Left ventricle myocardium superior (tissue), 1 donor: ENCODE results near the gene SKA1. TPM values are rescaled to one million over a fixed set of nuclear protein-coding genes. Genes with fewer than 3 reads are reported as not detected.

Source experiments
- ATAC-seq: fragments of 200-7000 bp; cut with Tn5 transposase; one replicate; pipeline ENCODE4 v1.9.1; 2020; ENCODE audit warnings: mild to moderate bottlenecking, moderate library complexity
- DNase-seq: peaks from one replicate; pipeline ENCODE4 v3.0.0-alpha.2; 2020
- intact Hi-C: fragments of 100-400 bp; cut with micrococcal nuclease; formaldehyde crosslinking; loops from one replicate; pipeline ENCODE4 v1.11.0; 2022
- long read RNA-seq: library from polyadenylated mRNA; unstranded; transcript quantifications from one replicate; pipeline ENCODE4 v2.0.0, GENCODE V29; 2021
- total RNA-seq: library from RNA; stranded (reverse); fragmentation: NEBNext Ultra II Directional; extraction: Animal tissue kit (Norgen Biotek cat#: 25700); gene quantifications from one replicate; pipeline ENCODE4 v1.2.1, GENCODE V29; 2021
- donor health status: DM: no; HTN: yes; CAD: no; lungs with severe emphysema.

Gene SKA1
- total RNA-seq, result 0.20 TPM
- long read RNA-seq, partial matches to known transcripts, result 0 of 1 reads
- long read RNA-seq, other reads (novel, unspliced or antisense), result 1 of 1 reads

- ATAC-seq, result peak; percentile 100
- intact Hi-C loops, result no loop called here
- DNase-seq, result peak; percentile 96
These were observed at the start of gene SKA1 for GRCh38 chr18:50374753-50375391. TSS of gene SKA1 (plus strand) at chr18:50375046. CDS start at chr18:50375831, 785 bp downstream.

DNA sequence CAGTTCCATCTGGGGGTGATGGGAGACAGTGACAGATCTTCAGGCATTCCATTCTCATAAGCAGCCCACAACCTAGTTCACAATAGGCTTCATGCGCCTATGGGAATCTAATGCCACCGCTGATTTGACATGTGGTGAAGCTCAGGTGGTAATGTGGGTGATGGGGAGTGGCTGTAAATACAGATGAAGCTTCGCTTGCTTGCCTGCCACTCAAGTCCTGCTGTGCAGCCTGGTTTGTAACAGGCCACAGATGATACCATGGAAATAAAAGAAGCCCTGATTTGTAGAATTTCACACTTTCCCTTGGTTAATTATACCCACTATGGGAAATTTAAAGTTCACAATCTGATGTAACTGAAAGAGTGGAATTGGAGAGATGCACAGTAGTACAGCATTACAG, 46.9 kb upstream of the SKA1 start:
- ATAC-seq (no peak), DNase-seq (no peak)
- intact Hi-C loops, result no loop called here

DNA sequence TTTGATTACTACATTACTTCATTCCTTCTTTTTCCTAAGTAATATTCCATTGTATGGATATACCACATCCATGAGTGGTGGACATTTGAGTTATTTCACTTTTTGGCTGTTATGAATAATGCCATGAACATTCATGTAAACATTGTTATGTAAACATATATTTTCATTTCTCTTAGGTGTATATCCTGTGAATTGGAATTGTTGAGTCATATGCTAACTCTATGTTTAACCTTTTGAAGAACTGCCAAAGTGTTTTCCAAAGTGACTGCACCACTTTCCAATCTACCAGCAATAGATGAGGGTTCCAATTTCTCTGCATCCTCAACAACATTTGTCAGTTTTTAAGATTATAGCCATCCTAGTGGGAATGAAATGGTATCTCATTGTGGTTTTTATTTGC, 44.7 kb upstream of the SKA1 start:
- DNase-seq (no peak), ATAC-seq (no peak)
- intact Hi-C loops, result no loop called here

GRCh38 chr18:50331691-50332090, 43.2 kb upstream of the SKA1 start:
- DNase-seq (no peak), ATAC-seq (no peak)
- intact Hi-C loops, result no loop called here

DNA sequence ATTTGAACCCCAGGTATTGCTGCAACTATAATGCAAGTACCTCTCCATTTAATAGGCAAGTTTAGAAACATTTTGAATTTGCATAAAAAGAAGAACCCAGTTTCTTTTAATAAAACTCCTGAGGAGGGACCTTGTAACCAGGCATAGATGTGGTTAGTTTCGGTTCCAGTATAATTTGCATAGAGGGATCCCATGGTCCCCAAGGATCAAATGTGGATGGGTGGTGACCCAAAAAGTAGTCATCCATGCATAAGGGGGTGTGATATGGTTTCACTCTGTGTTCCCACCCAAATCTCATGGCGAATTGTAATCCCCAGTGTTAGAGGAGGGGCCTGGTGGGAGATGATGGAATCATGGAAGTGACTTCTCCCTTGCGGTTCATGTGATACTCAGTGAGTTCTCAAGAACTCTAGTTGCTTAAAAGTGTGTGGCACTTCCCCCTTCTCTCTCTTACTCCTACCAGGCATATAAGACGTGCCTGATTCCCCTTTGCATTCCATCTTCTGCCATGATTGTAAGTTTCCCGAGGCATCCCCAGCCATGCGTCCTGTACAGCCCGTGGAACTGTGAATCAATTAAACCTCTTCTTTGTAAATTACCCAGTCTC, 40.2 kb upstream of the SKA1 start:
- ATAC-seq (no peak), DNase-seq (no peak)
- intact Hi-C loops, result no loop called here

GRCh38 chr18:50338122-50338521, 36.7 kb upstream of the SKA1 start:
- DNase-seq, result no peak
- intact Hi-C loops, result no loop called here
- ATAC-seq, result no peak

GRCh38 chr18:50338715-50339114, 36.1 kb upstream of the SKA1 start:
- intact Hi-C loops, result no loop called here
- ATAC-seq (no peak), DNase-seq (no peak)

- ATAC-seq, result no peak
- DNase-seq, result no peak
- intact Hi-C loops, result no loop called here
These were observed 34.8 kb upstream of the SKA1 start for GRCh38 chr18:50340078-50340477.

- intact Hi-C loops, result no loop called here
- no peak for ATAC-seq
- no peak for DNase-seq
These were observed 33.4 kb upstream of the SKA1 start for GRCh38 chr18:50341443-50341842.

- ATAC-seq (no peak), DNase-seq (no peak)
- intact Hi-C loops, result no loop called here
These were observed 24.1 kb upstream of the SKA1 start for GRCh38 chr18:50350699-50351098.

DNA sequence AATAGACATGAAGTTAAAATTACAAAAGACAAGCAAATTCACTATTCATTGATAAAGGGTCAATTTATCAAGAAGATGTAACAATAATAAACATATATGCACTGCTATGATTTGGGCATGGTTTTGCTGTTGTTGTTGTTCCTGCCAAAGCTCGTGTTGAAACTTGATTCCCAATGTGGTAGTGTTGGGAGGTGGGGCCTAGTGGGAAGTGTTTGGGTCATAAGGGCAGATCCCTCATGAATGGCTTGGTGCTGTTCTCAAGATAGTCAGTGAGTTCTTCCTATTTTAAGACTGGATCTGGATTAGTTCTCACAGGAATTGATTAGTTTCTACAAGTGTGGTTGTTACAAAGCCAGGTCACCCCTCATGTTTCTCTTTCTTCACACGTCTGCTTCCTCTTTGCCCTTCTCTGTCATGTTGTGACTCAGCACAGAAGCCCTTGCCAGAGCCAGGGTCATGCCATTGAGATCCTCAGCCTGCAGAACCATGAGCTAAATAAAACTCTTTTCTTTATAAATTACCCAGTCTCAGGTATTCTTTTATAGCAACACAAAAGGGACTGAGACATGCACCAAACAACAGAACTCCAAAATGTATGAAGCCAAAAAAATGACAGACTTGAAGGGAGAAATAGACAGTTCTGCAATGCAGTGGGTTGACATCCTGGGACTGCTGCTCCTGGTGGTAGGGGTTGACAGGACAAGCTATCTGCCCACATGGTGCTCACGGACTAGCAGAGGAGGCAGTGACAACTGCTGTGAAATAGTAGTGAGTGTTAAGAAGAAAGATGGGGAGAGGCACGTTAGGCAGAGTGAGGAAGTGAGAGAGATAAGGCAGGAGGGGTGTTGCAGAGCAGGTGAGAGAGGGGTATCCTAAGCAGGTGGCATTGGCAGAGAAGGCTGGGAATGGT, 18.6 kb upstream of the SKA1 start:
- peak; percentile 28 for ATAC-seq
- intact Hi-C loops, result no loop called here

DNA sequence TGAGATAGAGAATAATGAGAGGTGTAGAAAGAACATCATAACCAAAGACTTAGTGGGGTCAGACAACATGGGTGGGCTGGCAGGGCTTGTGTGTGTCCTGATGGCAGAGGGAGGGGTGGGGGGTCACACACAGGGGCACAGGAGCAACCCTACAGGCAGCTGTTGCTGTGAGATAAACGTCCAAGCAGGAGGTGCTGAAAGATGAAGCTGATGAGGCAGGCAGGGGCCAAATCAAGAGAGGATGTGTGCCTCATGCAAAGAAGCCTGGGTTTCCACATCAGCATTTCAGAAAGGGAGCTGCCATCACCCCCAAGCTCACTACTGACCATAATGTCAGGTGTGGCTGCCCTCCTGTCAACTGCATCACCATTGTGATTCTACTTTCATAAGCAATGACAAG, 16.0 kb upstream of the SKA1 start:
- ATAC-seq (no peak), DNase-seq (no peak)
- intact Hi-C loops, result no loop called here

More for the DNA sequence above, 18.6 kb upstream of the SKA1 start:
- no peak for DNase-seq

GRCh38 chr18:50359806-50360205, 15.0 kb upstream of the SKA1 start:
- intact Hi-C loops, result no loop called here
- ATAC-seq, result peak; percentile 83

GRCh38 chr18:50360611-50361010, 14.2 kb upstream of the SKA1 start:
- intact Hi-C loops, result no loop called here
- DNase-seq (no peak), ATAC-seq (no peak)

More at GRCh38 chr18:50359806-50360205, 15.0 kb upstream of the SKA1 start:
- DNase-seq, result no peak

- intact Hi-C loops, result no loop called here
- ATAC-seq (no peak), DNase-seq (no peak)
These were observed 5.2 kb upstream of the SKA1 start for GRCh38 chr18:50369672-50370071.

DNA sequence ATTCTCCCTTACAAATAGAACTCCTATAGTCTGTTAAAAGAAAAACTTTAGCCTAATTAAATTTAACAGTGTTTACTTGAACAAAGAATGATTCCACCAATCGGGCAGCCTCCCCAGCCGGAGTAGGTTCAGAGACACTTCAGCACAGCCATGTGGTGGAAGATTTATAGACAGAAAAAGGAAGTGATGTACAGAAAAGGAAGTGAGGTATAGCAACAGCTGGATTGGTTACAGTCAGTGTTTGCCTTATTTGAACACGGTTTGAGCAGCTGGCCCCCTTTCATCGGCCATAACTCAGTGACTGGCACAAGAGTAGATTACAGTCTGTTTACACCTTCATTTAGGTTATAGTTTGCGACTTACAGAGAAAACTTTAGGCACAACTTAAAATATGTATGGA, 2.1 kb upstream of the SKA1 start:
- ATAC-seq, result no peak
- intact Hi-C loops, result no loop called here
- no peak for DNase-seq

DNA sequence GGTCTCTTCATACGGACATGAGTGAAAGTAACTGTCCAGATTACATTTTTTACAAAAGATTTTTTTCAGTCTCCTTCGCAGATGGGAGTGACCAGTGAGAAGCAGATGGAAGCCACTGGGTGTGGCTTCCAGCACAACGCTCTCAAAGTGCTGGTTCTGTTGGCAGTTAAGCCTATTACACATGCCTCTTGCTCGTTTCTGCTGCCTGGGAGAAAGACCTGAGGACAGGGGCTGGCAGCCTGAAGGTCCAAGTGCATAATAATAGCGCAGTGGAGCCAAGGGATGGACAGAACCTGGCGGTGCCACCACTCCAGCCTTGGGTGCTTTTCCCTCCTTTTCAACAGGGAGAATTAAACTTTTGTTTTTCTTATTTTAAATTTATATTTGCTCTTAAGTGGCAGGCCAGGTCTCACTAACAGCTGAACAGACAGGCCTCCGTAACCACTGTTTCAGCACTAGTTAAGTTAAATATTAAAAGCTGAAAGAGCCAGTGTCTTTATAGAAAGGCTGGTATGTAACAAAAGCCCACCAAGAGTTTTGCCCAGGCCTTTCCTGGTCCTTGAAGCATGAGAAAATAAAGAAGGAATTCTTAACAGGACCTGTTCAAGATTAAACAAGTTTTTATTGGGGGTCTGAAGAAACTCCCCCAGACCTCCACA, 1.2 kb upstream of the SKA1 start:
- DNase-seq (no peak), ATAC-seq (peak; percentile 18)
- intact Hi-C loops, result no loop called here

- ATAC-seq (peak; percentile 5), DNase-seq (no peak)
- intact Hi-C loops, result no loop called here
These were observed 560 bp upstream of the SKA1 start for GRCh38 chr18:50374220-50374752.

DNA sequence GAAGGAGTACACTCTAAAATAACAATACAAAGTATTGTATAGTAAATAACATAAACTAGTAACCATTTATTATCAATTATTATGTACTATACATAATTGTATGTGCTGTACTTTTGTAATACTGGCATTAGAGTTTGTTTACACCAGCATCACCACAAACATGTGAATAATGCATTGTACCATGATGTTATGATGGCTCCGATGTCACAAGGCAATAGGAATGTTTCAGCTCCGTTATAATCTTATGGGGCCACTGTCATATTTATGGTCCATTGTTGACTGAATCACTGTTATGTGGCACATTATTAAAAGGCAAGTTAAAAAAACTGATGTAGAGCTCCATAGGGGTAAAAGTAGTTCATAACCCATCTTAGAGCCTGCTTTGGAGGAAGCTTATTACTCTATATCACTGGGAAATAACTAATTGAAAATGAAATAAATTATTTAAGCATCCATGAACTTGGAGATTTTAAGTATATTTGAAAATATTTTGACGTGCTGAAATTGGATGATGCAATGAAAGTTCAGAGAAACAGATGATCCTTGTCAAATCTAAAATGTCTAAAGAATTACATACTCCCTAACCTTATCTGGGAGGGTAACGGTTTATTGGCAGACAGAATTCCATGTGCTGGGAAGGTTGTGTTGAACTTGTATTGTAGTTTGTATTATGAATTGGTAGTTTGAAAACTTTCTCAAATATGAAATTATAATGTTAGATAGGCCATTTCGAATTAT, 2.4 kb downstream of the SKA1 start:
- intact Hi-C loops, result no loop called here
- ATAC-seq (no peak), DNase-seq (no peak)
